GM23338 (cell line): ENCODE measurements around the gene RNF213. TPM values are rescaled to one million over a fixed set of nuclear protein-coding genes. Genes with fewer than 3 reads are reported as not detected.

Experiments used
- ATAC-seq: fragments of 200-7000 bp; cut with Tn5 transposase; 3 replicates; pipeline ENCODE4 v1.9.1; 2020
- DNase-seq: peaks from one replicate; pipeline ENCODE4 v3.0.0-alpha.2; 2015; ENCODE audit warnings: low spot score
- H2AFZ ChIP-seq: fragments of 200-600 bp; sonication (generic); 2 replicates; pipeline ENCODE4 v1.8.0; 2016; ENCODE audit warnings: antibody characterized with exemption, mild to moderate bottlenecking, moderate library complexity
- H3F3A ChIP-seq: fragments of 200-600 bp; sonication (generic); replicated peaks from 2 replicates; pipeline ENCODE4 v1.8.0; 2017; ENCODE audit warnings: antibody characterized with exemption, mixed run types, low read depth
- H3K27ac ChIP-seq: fragments of 200-600 bp; sonication (generic); 2 replicates; pipeline ENCODE4 v1.6.1; 2016; ENCODE audit warnings: low read depth
- H3K27me3 ChIP-seq: fragments of 200-600 bp; sonication (generic); 2 replicates; pipeline ENCODE4 v1.8.0; 2016; ENCODE audit warnings: mild to moderate bottlenecking, mixed run types, moderate library complexity; ENCODE audit not compliant: insufficient read depth
- H3K36me3 ChIP-seq: fragments of 200-600 bp; sonication (generic); 2 replicates; pipeline ENCODE4 v1.8.0; 2016; ENCODE audit warnings: mild to moderate bottlenecking; ENCODE audit not compliant: insufficient read depth
- H3K4me1 ChIP-seq: fragments of 200-600 bp; sonication (generic); 2 replicates; pipeline ENCODE4 v1.8.0; 2016; ENCODE audit warnings: mild to moderate bottlenecking, moderate library complexity; ENCODE audit not compliant: insufficient read depth
- H3K4me2 ChIP-seq: fragments of 200-600 bp; sonication (generic); 2 replicates; pipeline ENCODE4 v1.7.1; 2017; ENCODE audit warnings: mixed run types
- H3K4me3 ChIP-seq: fragments of 200-600 bp; sonication (generic); 2 replicates; pipeline ENCODE4 v1.6.1; 2016; ENCODE audit warnings: mixed run types
- H3K79me2 ChIP-seq: fragments of 200-600 bp; sonication (generic); replicated peaks from 2 replicates; pipeline ENCODE4 v1.8.0; 2017; ENCODE audit warnings: mild to moderate bottlenecking; ENCODE audit not compliant: insufficient read depth
- H3K9me2 ChIP-seq: fragments of 200-600 bp; sonication (generic); 2 replicates; pipeline ENCODE4 v1.8.0; 2017; ENCODE audit not compliant: insufficient read depth
- H4K20me1 ChIP-seq: fragments of 200-600 bp; sonication (generic); replicated peaks from 2 replicates; pipeline ENCODE4 v1.8.0; 2017; ENCODE audit warnings: mild to moderate bottlenecking; ENCODE audit not compliant: insufficient read depth
- H3K27ac Mint-ChIP-seq: 2 replicates; pipeline ENCODE4 v1.8.0; 2020; ENCODE audit warnings: inconsistent platforms, mild to moderate bottlenecking, moderate library complexity, mixed read lengths
- H3K27me3 Mint-ChIP-seq: 3 replicates; pipeline ENCODE4 v1.8.0; 2022; ENCODE audit warnings: low read depth, mild to moderate bottlenecking, moderate library complexity, mixed read lengths, inconsistent platforms; ENCODE audit not compliant: insufficient read depth, poor library complexity
- H3K36me3 Mint-ChIP-seq: 3 replicates; pipeline ENCODE4 v1.8.0; 2021; ENCODE audit warnings: low read depth, mild to moderate bottlenecking, inconsistent platforms, moderate library complexity, mixed read lengths
- H3K4me1 Mint-ChIP-seq: 3 replicates; pipeline ENCODE4 v1.8.0; 2020; ENCODE audit warnings: mild to moderate bottlenecking, inconsistent platforms, mixed read lengths
- H3K4me3 Mint-ChIP-seq: 3 replicates; pipeline ENCODE4 v1.8.0; 2021; ENCODE audit warnings: moderate library complexity, mild to moderate bottlenecking, inconsistent platforms, mixed read lengths
- H3K9me3 Mint-ChIP-seq: 3 replicates; pipeline ENCODE4 v1.8.0; 2020; ENCODE audit warnings: moderate library complexity, mild to moderate bottlenecking, inconsistent platforms, mixed read lengths
- CREB1 ChIP-seq: fragments of 250-450 bp; sonication (Bioruptor Pico); IDR thresholded peaks from 2 replicates; pipeline ENCODE4 v1.5.0; 2020; ENCODE audit warnings: low read depth, mild to moderate bottlenecking, moderate library complexity
- CTCF ChIP-seq, 2 experiments: fragments of 200-600 bp in 1 of 2; sonication (generic) in 1 of 2; conservative IDR thresholded peaks; 2 replicates each; pipeline versions ENCODE4 v1.5.1 to v1.6.1; 2016 to 2017; ENCODE audit warnings: antibody characterized with exemption in 2 of 2, low read depth in 2 of 2, mild to moderate bottlenecking in 2 of 2, moderate library complexity in 1 of 2
- EZH2phosphoT487 ChIP-seq: fragments of 200-600 bp; sonication (generic); IDR thresholded peaks from one replicate; pipeline ENCODE4 v1.8.1; 2018; ENCODE audit warnings: antibody characterized with exemption; ENCODE audit not compliant: unreplicated experiment
- JUNB ChIP-seq: IDR thresholded peaks from one replicate; pipeline ENCODE4 v1.6.1; 2016; ENCODE audit warnings: antibody characterized with exemption; ENCODE audit not compliant: unreplicated experiment
- NANOG ChIP-seq: IDR thresholded peaks from 2 replicates; pipeline ENCODE4 v1.6.1; 2016; ENCODE audit warnings: antibody characterized with exemption, borderline replicate concordance
- POLR2AphosphoS5 ChIP-seq: IDR thresholded peaks from 2 replicates; pipeline ENCODE4 v1.6.1; 2016; ENCODE audit warnings: antibody characterized with exemption, low read depth
- ZNF331 ChIP-seq: fragments of 250-450 bp; sonication (Bioruptor Pico); IDR thresholded peaks from 2 replicates; pipeline ENCODE4 v1.5.0; 2020; ENCODE audit warnings: low read depth, mild to moderate bottlenecking, moderate library complexity
- ZNF462 ChIP-seq: fragments of 250-450 bp; sonication (Bioruptor Pico); IDR thresholded peaks from 2 replicates; pipeline ENCODE4 v1.5.0; 2020; ENCODE audit warnings: mild to moderate bottlenecking, moderate library complexity
- polyA plus RNA-seq: library from polyadenylated mRNA; unstranded; fragments of >200 nt; fragmentation: Nextera tagmentation; extraction: Ambion mirVana; gene quantifications from 2 replicates; pipeline ENCODE4 v1.2.1, GENCODE V29; 2016
- total RNA-seq: library from RNA; depleted of rRNA; stranded (reverse); fragments of >200 nt; shearing (Covaris generic); gene quantifications from 2 replicates; pipeline ENCODE4 v1.2.3, GENCODE V29; 2014
- TF ChIP-seq, protein P1 (sequence below): IDR thresholded peaks from 2 replicates; pipeline ENCODE4 v1.6.1; 2016; ENCODE audit warnings: antibody characterized with exemption

The RNF213 gene
- total and polyA plus RNA-seq, 2 experiments from 2014 or later = 21.2 to 67.2 TPM

DNA sequence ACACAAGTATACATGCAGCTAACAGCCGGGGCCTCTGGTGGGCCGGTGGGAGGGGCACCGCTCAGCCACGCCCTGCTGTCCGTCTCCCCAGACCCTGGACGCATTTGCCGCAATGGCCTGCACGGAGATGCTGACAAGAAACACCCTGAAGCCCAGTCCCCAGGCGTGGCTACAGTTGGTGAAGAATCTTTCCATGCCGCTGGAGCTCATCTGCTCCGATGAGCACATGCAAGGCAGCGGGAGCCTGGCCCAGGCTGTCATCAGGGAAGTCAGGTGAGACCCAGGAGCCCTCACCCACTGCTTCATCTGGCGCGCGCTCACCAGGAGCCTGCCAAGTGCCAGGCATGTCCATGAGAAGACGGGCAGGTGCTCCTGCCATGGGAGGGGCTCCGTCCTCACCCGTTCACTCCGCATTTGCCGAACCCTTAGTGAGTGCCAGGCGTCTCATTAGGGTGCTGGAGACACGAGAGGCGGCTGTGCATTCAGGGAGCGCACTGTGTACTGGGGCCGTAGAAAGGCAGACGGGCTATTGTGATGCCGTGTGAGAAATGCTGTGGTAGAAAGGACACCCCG, 103.0 kb downstream of the RNF213 start (continued):
- TF ChIP-seq ZNF462 (CRISPR knock-in tag) (no peak), POLR2AphosphoS5 (no peak), NANOG (no peak), CREB1 (CRISPR knock-in tag) (no peak), ZNF331 (CRISPR knock-in tag) (no peak), JUNB (no peak), EZH2phosphoT487 (no peak)
- TF ChIP-seq, protein P1, sequence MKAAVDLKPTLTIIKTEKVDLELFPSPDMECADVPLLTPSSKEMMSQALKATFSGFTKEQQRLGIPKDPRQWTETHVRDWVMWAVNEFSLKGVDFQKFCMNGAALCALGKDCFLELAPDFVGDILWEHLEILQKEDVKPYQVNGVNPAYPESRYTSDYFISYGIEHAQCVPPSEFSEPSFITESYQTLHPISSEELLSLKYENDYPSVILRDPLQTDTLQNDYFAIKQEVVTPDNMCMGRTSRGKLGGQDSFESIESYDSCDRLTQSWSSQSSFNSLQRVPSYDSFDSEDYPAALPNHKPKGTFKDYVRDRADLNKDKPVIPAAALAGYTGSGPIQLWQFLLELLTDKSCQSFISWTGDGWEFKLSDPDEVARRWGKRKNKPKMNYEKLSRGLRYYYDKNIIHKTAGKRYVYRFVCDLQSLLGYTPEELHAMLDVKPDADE = no peak

DNA sequence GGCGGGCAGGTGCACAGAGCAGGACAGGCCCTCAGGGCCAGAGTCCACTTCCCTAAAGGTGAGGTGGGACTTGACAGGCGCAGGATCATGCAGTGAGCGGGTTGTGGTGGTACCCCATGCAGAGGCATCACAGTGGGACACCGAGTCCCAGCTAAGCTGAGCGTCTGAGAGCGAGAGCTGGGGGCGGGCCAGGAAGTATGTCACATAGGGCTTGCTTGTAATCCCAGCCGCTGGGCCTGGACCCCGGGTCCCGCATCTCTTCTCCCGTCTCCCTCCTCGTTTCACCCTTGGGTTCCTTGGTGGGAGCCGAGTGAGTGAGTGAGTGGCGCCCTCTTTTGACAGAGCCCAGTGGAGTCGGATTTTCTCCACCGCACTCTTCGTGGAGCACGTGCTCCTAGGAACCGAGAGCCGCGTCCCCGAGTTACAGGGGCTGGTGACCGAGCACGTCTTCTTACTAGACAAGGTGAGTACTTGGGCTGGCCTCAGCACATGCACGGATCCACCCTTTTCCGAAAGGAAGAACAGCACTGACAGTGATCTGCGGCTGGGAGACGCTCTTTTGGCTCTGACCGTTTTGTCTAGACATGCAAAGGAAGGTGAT, 103.5 kb downstream of the RNF213 start:
- peaks cover 69% of the 10 kb centered on the region for H3K36me3 Mint-ChIP-seq
- no peak overlapping the region for H3K4me3 ChIP-seq
- no peak overlapping the region for H3K27ac Mint-ChIP-seq
- H3K9me2 ChIP-seq = no peaks in the 10 kb centered on the region
- H3K27me3 ChIP-seq = no peaks in the 10 kb centered on the region
- H4K20me1 ChIP-seq = no peaks in the 10 kb centered on the region; the same call in 1 of the 2 replicates
- DNase-seq (peak; percentile 65), ATAC-seq (peak; percentile 79)
- H3K4me2 ChIP-seq = no peak overlapping the region
- H3K27me3 Mint-ChIP-seq = peaks cover 15% of the 10 kb centered on the region
- H3K27ac ChIP-seq = no peak overlapping the region
- H3F3A ChIP-seq = no peaks in the 10 kb centered on the region
- peaks cover 4% of the 10 kb centered on the region; the same call in 1 of the 3 replicates for H3K9me3 Mint-ChIP-seq
- H3K4me3 Mint-ChIP-seq = no peak overlapping the region
- no peak overlapping the region for H2AFZ ChIP-seq
- peaks cover 25% of the 10 kb centered on the region for H3K36me3 ChIP-seq
- no peaks in the 10 kb centered on the region for H3K4me1 ChIP-seq
- H3K79me2 ChIP-seq = no peaks in the 10 kb centered on the region
- no peaks in the 10 kb centered on the region for H3K4me1 Mint-ChIP-seq
- TF ChIP-seq CTCF (conservative IDR thresholded peaks at IDR 0.05; ENCODE audit: low read depth in 2 of 2) = peak; percentile 58 to 79
